Ovary (tissue), 3 donors: ENCODE data around the gene POLL.

Experiments used
- CTCF ChIP-seq, 3 donors: fragments of 450-650 bp in 2 of 3; fragments of 200-600 bp in 1 of 3; IDR thresholded peaks; one replicate each; pipeline versions ENCODE4 v1.5.1 to v1.8.0; 2016 to 2022; ENCODE audit warnings: antibody characterized with exemption in 3 of 3, mild to moderate bottlenecking in 1 of 3
- EP300 ChIP-seq: sonication (generic); formaldehyde crosslinking; IDR thresholded peaks from one replicate; pipeline ENCODE4 v1.6.1; 2017; ENCODE audit warnings: antibody characterized with exemption
- donor health status: DM: no; HTN: no; CAD: no.

DNA sequence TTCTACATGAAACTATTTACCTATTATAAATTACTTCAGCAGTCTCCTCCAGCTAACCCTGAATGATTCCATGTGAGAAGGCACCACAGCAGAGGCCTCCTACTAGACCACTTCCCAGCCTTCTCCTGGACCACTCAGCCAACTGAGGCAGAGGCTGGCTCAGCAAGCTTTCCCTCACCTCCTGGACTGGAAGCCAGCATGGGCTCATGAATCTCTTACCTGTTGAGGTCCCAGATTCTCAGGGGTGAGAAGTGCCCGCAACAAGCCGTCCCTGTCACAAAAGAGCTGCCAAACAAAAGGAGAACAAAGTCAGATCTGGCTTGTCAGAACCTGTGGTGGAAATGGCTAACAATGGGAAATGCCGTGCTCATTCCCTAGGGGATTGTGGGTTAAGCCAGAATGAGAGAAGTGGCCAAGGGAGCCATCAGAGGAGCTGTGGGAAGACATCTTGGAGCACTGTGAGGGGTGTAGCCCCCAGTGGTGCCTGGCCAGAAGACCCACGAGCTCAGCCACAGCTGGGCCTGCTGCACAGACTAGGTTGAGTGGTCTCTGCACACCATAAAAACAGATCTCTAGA, 36.6 kb upstream of the POLL start:
- TF ChIP-seq CTCF (IDR thresholded peaks at IDR 0.05) (no peak), EP300 (no peak)
